A673 (cell line): ENCODE measurements around the gene CHST15.

ENCODE experiments used
- CTCF ChIP-seq: fragments of 300-800, 200-600 bp; sonication (generic); conservative IDR thresholded peaks from 2 replicates; pipeline ENCODE4 v1.5.1; 2017; ENCODE audit warnings: low read depth, mild to moderate bottlenecking, antibody characterized with exemption, low read length, moderate library complexity, mixed read lengths
- EZH2 ChIP-seq: fragments of 200-600 bp; sonication (generic); IDR thresholded peaks from 2 replicates; pipeline ENCODE4 v1.6.1; 2017; ENCODE audit warnings: borderline replicate concordance, low read depth, mild to moderate bottlenecking, mixed read lengths, antibody characterized with exemption, low read length; ENCODE audit not compliant: poor library complexity, severe bottlenecking

GRCh38 chr10:124014416-124015154 is 78.8 kb downstream of the CHST15 start:
- TF ChIP-seq CTCF, result no peak
- TF ChIP-seq EZH2, result no peak
